GM18517 (cell line): Measurements from ENCODE around the gene C1QTNF12.

Experiments used
- ATAC-seq: cut with Tn5 transposase; IDR thresholded peaks from one replicate; pipeline ENCODE4 v1.9.1; 2021; ENCODE audit warnings: mild to moderate bottlenecking, moderate library complexity; ENCODE audit not compliant: unreplicated experiment

C1QTNF12 gene

GRCh38 chr1:1230656-1231399, 15.7 kb downstream of the C1QTNF12 start:
- no peak for ATAC-seq

- no peak for ATAC-seq
These were observed 16.8 kb downstream of the C1QTNF12 start for GRCh38 chr1:1229770-1230169.

- no peak for ATAC-seq
These were observed 17.8 kb downstream of the C1QTNF12 start for GRCh38 chr1:1228596-1229321.

GRCh38 chr1:1228187-1228586, 18.3 kb downstream of the C1QTNF12 start:
- ATAC-seq = no peak

GRCh38 chr1:1227386-1227785, 19.1 kb downstream of the C1QTNF12 start:
- ATAC-seq = no peak

GRCh38 chr1:1226566-1227362, 19.8 kb downstream of the C1QTNF12 start:
- ATAC-seq = no peak

GRCh38 chr1:1225913-1226312, 20.6 kb downstream of the C1QTNF12 start:
- no peak for ATAC-seq

- no peak for ATAC-seq
These were observed 21.2 kb downstream of the C1QTNF12 start for GRCh38 chr1:1225238-1225845.

- ATAC-seq = no peak
These were observed 22.6 kb downstream of the C1QTNF12 start for GRCh38 chr1:1223891-1224290.

- ATAC-seq = no peak
These were observed 23.2 kb downstream of the C1QTNF12 start for GRCh38 chr1:1223321-1223720.

GRCh38 chr1:1222575-1223225, 23.8 kb downstream of the C1QTNF12 start:
- no peak for ATAC-seq

- ATAC-seq = no peak
These were observed 24.5 kb downstream of the C1QTNF12 start for GRCh38 chr1:1221887-1222574.

- no peak for ATAC-seq
These were observed 26.3 kb downstream of the C1QTNF12 start for GRCh38 chr1:1220197-1220596.

GRCh38 chr1:1219341-1219740, 27.2 kb downstream of the C1QTNF12 start:
- ATAC-seq = no peak

GRCh38 chr1:1218524-1219200, 27.9 kb downstream of the C1QTNF12 start:
- no peak for ATAC-seq

- ATAC-seq = no peak
These were observed 28.6 kb downstream of the C1QTNF12 start for GRCh38 chr1:1217621-1218523.

- ATAC-seq = no peak
These were observed 29.5 kb downstream of the C1QTNF12 start for GRCh38 chr1:1216770-1217620.
